NCI-H82 treated with DMSO at 0.1 percent for 48 hours (cell line): ENCODE data around the gene KRTAP10-12.
"Not testable (repeated sequence)": the region's sequence is repeated elsewhere in the genome, so short reads cannot be mapped to it uniquely, and the experiment has no call there.

Source experiments
- DNase-seq: peaks from one replicate; lab custom pipeline; 2025; ENCODE audit not compliant: unreplicated experiment; lab: John Stamatoyannopoulos, UW

KRTAP10-12 gene, protein sequence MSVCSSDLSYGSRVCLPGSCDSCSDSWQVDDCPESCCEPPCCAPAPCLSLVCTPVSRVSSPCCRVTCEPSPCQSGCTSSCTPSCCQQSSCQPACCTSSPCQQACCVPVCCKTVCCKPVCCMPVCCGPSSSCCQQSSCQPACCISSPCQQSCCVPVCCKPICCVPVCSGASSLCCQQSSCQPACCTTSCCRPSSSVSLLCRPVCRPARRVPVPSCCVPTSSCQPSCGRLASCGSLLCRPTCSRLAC

DNA sequence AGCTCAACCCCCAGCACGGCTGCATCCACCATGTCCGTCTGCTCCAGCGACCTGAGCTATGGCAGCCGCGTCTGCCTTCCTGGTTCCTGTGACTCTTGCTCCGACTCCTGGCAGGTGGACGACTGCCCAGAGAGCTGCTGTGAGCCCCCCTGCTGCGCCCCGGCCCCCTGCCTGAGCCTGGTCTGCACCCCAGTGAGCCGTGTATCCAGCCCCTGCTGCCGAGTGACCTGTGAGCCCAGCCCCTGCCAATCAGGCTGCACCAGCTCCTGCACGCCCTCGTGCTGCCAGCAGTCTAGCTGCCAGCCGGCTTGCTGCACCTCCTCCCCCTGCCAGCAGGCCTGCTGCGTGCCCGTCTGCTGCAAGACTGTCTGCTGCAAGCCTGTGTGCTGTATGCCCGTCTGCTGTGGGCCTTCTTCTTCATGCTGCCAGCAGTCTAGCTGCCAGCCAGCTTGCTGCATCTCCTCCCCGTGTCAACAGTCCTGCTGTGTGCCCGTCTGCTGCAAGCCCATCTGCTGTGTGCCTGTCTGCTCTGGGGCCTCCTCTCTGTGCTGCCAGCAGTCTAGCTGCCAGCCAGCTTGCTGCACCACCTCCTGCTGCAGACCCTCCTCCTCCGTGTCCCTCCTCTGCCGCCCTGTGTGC lies at the start of gene KRTAP10-12:
Gene KRTAP10-12 (plus strand): TSS at position 1 of the 639 bp plus-strand sequence. CDS start 30 bp downstream, at position 31.
- DNase-seq, result not testable (repeated sequence)

DNA sequence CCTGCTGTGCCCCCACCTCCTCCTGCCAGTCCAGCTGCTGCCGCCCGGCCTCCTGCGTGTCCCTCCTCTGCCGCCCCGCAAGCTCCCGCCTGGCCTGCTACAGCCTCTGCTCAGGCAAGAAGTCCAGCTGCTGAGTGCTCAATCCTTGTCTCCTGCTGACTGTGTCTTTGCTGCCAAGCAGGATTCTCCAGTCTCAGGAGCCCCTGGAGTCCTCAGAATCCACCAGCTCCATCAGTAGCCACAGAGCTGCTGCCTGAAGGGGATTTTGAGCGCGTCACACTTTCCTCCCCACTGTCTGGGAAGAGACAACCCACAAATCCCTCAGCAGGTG lies 49.8 kb upstream of the KRTAP10-12 start:
- no peak for DNase-seq

DNA sequence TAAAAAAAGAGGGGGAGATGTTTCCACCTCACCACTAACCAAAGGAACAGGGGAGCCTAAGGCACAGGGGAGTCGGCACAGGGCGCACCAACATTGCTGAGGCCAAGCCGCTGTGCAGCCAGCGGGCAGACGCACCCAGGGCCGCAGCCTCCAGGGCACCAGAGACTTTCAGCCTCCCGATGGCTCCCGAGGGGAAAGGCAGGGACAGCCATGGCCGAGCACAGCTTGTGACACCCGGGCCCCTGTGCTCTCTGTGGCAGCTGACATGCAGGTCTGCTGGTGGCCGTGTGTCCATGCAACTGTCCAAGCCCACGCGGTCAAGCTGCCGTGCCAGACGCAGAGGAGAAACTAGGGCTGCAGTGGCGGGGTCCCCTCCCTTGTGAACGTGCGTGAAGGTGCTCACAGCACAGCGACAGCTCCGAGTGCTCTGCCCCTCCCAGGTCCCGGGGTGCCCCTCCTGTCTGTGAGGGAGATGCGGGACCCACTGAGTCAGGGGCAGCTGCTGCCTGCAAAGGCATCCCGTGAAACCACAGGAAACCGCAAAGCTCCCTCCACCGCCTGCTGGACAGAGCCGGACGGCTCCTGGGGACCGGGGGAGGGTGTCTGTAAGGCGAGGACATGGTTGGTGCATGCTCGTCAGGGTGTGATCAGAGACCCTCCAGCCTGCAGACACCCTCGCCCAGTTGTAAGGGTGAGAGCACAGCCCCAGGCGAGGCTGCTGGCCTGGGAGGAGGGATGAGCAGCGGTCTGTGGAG lies 48.2 kb upstream of the KRTAP10-12 start:
- no peak for DNase-seq

DNA sequence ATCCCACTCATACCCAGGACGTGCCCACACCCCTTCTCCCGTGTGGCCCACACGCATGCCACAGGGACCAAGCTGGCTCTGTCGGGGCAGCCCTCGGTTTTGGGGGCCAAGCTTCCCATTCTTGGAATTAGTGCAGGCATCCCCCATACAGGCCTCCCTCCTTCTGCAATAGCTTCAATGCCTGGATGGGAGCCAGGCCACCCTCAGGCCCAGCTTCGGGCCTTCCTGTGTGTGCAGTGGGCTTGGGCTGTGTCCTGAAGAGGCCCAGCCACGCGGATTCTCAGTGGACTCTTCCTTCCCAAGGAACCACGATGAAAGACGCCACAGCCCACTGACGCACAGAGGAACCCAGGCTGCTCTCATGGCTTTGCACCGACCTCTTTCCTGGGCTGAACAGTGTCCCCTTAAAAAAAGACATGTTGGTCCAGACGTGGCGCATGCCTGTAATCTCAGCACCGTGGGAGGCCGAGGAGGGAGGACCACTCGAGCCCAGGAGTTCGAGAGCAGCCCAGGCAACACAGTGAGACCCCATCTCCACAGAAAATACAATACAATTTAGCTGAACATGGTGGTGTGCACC lies 47.4 kb upstream of the KRTAP10-12 start:
- no peak for DNase-seq

DNA sequence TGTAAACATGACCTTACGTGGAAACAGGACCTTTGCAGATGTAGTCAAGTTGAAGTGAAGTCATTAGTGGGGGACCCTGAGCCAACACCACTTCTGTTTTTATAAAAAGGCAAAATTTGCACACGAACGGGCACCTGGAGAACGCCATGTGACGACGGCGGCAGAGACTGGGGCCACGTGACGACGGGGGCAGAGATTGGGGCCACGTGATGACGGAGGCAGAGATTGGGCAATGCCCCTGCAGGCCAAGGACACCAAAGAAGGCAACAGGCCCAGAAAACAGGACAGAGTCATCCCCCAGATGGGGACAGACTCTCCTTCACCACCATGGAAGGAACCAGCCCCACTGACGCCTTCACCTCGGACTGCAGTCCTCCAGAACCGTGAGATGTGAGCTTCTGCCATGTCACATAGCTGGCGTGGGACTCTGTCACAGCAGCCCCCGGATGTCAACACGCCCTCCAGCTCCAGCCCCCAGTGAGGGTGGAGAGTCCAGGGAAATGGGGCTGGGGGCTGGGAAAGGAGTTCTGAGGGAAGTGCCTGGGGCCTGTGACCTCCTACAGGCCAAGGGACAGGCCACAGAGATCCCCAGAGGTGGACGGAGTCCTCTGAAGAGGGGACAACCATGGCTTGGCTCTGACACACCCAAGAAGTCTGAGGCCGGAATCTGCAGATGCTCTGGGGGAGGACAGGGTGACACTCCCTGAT lies 46.6 kb upstream of the KRTAP10-12 start:
- no peak for DNase-seq

DNA sequence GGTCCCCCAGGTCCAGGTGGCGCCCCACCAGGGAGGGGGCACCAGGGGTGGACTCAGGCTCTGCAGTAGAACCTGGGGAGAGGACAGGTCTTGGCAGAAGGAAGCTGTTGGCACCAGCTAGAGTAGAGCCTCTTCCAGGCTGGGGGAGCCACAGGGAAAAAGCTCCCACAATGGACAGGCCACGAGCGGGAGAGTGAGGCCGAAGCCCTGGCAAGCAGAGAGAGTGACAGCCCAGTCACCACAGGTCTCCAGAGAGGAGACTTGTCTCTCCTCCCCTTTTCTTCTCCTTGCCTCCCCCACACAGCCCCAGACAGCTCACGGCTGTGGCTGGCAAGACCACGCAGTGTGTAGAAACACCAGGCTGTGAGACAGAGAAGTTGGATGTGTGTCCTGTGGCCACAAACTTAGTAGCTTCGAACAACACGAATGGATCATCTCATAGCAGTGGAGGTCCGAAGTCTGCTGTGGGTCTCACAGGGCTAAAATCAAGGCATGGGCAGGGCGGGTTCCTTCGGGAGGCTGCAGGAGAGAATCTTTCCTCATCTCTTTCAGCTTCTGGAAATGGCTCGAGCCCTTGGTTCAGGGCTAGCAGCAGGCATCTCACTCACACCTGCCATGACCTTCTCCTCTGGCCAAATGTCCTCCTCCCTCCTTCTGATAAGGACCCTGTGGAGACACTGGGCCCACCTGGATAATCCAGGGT lies 45.8 kb upstream of the KRTAP10-12 start:
- DNase-seq, result no peak

DNA sequence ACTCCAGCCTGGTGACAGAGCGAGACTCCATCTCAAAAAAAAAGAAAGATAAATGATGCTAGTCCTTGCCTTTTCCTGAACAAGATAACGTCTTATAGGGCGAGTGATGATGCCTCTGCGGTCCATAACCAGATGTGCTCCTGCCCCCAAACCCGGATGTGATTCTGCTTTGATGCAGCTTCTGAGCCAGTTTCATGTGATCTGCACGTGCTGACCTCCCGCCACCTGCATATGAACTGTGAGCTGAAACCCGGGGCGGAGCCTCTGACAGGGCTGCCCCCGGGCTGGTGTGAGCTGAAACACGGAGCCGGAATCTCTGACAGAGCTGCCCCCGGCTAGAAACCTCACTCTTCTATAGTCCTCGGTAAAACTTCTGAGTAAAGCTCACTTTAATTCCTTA lies 43.8 kb upstream of the KRTAP10-12 start:
- no peak for DNase-seq

DNA sequence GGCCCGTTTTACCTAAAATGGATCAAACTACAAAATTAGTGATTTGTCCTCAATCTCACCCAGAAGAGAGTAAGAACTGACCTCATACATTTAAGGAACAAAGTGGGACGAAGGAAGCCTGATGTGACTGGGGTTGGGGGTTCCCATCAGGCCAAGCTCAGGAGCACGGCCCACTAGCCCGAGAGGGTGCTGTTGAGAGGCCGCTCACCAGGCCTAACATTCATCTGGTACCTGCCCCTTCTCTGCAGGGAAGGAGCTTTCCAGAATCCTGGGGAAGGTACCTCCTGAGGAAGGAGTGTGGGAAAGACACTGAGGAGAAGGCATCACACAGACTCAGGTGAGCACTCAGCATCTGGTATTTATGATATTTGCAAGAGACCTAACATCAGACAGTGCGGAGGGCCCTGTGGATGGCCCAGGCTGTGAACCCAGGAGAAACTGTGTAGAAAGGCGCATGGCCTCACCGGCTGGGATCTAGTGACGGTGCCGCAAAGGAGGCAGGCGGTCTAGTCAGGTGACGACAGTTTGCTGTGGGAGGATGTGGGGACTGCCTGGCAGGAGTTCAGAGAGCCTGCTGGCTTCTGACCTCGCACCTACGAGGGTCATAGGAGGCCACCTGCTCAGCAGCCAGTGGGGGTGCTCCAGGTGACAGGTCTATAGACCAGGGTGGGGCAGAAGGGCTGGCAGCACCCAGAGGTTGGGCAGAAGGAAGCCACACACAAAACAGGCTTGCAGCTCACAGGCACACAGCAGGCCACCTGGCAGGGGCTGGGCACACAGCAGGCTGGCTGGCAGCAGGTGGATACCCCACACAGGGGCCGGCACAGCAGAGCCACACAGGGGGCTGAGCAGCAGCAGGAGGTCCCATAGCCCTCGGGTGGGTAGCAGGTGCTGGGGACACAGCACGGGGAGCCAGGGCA lies 43.1 kb upstream of the KRTAP10-12 start:
- no peak for DNase-seq

DNA sequence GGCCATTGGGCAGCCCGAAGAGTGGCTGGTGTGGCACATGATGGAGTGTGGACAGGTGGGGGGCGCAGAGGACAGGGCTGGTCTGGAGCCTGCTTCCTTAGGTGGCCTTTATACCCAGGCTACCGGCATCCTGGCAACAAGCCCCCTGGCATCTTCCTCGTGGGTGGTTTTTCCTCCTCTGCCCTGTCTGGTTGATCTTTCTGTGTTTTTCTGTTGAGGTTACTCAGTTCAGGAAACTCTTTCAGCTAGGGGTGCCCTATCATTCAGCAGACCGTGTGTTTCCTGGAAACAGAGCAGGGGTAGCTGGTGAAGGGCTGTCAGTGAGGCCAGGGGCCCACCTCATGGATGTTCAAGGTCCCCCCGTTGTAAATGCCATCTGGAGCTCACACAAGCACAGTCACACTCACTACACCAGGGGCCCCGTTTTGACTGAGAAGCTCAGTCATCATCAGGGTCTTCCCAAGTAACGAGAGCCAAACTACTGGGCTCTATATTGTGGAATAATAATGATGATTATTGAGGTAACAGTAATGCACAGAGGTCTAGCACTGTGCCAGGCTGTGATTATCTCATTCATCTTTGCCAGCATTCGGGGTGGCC lies 42.3 kb upstream of the KRTAP10-12 start, which contains the start of gene KRTAP12-4:
Gene KRTAP12-4 (minus strand): TSS at position 84 of the 600 bp plus-strand sequence. CDS start 45 bp downstream, at position 39.
- no peak for DNase-seq

DNA sequence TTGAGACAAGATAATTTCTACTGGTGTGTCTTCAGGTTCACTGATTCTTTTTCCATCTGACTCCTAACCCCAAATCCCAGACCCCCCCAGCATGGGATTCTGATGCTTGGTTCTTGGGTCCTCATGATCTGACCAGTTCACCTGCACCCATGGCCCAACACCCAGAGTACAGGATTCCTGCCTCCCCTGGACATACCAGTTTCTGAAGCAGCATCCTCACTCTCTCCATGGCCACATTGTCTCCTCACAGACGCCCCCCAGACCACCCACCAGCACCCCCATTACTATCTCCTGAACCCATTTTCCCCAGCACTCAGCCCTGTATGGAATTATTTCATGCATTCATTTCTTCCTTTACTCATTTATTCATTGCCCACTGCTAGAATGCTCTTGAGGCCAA lies 40.1 kb upstream of the KRTAP10-12 start:
- no peak for DNase-seq

DNA sequence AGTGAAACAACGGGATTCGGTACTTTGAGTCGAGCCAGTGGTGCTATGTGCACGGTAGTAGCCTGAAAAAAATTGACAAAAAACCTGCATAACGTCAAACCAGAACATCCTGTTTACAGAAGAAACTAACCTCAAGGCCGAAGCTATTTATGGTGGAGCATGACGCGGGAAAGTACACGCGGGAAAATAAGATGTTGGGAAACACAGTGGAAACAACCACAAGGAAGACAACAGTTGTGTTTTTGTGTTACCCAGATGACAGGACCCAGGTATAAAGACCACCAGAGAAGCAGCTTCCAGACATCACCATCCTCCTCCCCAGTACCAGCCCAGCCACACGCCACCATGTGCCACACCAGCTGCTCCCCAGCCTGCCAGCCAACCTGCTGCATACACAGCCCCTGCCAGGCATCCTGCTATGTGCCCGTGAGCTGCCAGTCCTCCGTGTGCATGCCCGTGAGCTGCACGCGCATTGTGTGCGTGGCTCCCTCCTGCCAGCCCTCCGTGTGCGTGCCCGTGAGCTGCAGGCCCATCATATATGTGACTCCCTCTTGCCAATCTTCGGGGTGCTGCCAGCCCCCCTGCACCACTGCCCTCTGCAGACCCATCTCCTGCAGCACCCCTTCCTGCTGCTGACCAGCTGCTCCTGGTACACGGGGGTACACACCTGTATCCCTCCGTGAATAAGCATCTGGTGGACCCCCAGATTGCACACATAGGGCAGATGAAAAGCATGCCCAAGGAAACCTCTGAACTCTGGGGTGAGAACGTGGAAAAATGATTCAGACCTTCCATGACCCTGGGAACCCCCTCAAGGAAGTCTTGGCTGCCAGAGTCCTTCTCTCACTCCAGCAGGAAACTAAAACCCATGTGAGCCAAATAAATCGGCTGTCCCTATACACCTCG lies 39.1 kb upstream of the KRTAP10-12 start, which contains the start of gene KRTAP12-3:
Gene KRTAP12-3 (plus strand): TSS at position 298 of the 906 bp plus-strand sequence. CDS start 48 bp downstream, at position 346.
- DNase-seq, result no peak

DNA sequence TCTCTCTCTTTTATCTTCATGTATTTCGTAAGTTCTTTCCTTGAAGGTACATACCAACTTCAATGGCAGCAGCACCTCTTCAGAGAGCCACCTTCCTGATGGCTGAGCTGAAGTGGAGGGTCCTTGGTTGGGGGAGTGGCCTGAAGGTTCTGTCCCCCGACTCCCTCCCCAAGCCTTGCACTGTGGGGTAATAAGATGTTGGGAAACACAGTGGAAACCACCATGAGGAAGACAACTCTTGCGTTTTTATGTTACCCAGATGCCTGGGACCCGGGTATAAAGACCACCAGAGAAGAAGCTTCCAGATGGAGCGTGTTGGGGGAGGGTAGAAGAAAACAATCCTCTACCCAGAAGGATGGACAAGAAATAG lies 38.4 kb upstream of the KRTAP10-12 start:
- DNase-seq, result no peak

DNA sequence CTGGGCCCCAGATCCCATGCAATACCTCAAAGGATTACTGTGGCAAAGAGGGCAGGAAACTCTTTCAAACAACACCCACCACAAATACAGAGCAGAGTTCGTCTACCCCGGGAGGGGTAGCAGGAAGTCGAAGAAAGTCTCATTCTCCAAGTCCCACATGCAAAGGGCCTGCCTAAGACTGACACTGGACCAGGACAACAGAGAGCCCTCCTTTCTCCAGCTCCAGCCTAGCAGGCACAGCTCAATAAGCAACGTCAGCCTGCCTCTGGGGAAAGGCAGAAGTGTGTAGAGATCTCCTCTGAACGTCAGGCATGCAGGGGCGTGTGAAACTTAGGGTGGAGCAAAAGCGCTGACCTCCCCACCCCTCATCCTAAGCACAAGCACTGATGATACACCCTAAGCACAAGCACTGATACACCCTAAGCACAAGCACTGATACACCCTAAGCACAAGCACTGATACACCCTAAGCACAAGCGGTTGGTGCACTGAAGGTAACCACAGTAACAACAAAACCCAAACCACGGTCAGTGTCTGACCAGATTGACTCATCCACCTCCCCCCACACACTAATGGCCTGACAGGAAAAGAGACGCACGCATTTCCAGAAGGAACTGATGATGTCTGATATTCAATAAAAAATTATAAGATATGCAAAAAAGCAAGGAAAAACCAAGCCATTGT lies 37.9 kb upstream of the KRTAP10-12 start:
- no peak for DNase-seq

DNA sequence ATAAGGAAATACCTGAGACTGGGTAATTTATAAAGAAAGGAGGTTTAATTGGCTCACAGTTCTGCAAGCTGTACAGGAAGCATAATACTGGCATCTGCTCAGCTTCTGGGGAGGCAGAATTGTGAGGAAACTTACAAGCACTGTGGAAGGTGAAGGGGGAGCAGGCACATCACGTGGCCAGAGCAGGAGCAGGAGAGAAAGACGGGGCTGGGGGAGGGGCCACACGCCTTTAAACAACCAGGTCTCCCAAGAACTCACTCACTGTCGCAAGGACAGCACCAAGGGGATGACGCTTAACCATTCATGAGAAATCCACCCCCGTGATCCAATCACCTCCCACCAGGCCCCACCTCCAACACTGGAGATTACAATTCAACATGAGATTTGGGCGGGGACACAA lies 35.4 kb upstream of the KRTAP10-12 start:
- DNase-seq, result not testable (repeated sequence)

DNA sequence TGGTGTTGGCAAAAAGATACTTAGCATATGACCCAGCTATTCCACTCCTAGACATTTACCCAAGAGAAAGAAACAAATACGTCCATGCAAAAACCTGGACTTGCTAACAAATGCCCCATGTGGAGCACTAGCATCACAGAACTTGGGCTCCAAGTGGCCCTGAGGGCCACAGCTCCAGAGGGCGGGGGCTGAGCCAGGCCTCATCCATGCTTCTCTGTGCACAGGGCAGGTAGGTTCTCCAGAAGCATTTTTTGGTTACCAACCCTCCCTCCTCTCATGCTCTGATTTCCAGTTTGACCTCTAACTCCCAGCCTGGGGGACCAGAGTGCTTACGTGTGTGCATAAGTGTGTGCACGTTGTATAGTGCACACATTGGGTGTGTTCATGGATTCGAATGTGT lies 32.3 kb upstream of the KRTAP10-12 start:
- no peak for DNase-seq

DNA sequence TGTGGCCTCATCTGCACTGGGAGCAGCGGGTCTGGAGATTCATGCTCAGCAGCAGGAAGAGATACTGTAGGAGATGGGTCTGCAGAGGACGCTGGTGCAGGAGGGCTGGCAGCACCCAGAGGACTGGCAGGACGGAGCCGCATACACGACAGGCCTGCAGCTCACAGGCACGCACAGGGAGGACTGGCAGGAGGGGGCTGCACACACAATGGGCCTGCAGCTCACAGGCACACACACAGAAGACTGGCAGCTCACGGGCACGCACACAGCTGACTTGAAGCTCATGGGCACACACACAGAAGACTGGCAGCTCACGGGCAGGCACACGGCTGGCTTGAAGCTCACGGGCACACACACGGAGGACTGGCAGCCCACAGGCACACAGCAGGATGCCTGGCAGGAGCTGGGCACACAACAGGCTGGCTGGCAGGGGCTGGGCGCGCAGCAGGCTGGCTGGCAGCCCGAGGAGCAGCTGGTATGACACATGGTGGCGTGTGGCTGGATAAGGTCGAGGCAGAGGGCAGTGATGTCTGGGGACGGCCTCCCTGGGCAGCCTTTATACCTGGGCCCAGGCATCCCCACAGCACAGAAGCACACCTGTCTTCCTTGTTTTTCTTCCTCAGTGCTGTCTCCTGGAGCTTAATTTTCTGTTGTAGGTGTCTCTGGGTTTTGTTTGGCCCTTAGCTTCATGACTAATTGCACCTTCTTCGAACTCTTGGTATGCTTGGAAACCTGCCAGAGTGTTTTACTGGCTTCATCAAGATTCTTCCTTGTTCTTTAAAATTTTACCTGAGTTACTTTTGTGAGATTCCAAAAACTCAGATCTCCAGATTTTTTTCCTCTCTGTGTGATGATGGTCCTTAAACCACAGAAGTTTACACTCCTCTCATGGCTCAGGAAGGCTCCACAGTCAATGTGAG lies 30.3 kb upstream of the KRTAP10-12 start, which contains the start of gene KRTAP12-2:
Gene KRTAP12-2 (minus strand): TSS at position 527 of the 920 bp plus-strand sequence. CDS start 41 bp downstream, at position 486.
- DNase-seq, result no peak
